Aorta (tissue), 5 donors: ENCODE data around the gene PCBP3. TPM values are rescaled to one million over a fixed set of nuclear protein-coding genes. Genes with fewer than 3 reads are reported as not detected.
A peak's percentile ranks its signal among the peaks of the same experiment; 100 is the strongest.

ENCODE experiments used
- ATAC-seq: fragments of 200-7000 bp; cut with Tn5 transposase; one replicate; pipeline ENCODE4 v1.9.1; 2022; ENCODE audit warnings: moderate library complexity; ENCODE audit not compliant: low FRiP score
- DNase-seq, 2 donors: peaks; one replicate each; pipeline ENCODE4 v3.0.0-alpha.2; 2020
- H3K27ac ChIP-seq, 2 donors: one replicate each; pipeline ENCODE4 v1.5.1; 2013; ENCODE audit warnings: low read length in 2 of 2, mild to moderate bottlenecking in 2 of 2, moderate library complexity in 2 of 2, control low read depth in 1 of 2, inconsistent platforms in 1 of 2, low read depth in 1 of 2
- H3K27me3 ChIP-seq, 2 donors: one replicate each; pipeline ENCODE4 v1.6.1; 2013; ENCODE audit warnings: control low read depth in 1 of 2, low read length in 1 of 2, mild to moderate bottlenecking in 1 of 2, moderate library complexity in 1 of 2; ENCODE audit not compliant: insufficient read depth in 2 of 2, control insufficient read depth in 1 of 2
- H3K36me3 ChIP-seq, 2 donors: one replicate each; pipeline ENCODE4 v1.6.1; 2013; ENCODE audit warnings: control low read depth in 1 of 2, low read length in 1 of 2, mild to moderate bottlenecking in 1 of 2; ENCODE audit not compliant: insufficient read depth in 2 of 2, control insufficient read depth in 1 of 2
- H3K4me1 ChIP-seq, 2 donors: one replicate each; pipeline ENCODE4 v1.6.1; 2013; ENCODE audit warnings: low read length in 2 of 2, control low read depth in 1 of 2, mild to moderate bottlenecking in 1 of 2, moderate library complexity in 1 of 2; ENCODE audit not compliant: insufficient read depth in 2 of 2, control insufficient read depth in 1 of 2
- H3K4me3 ChIP-seq, 2 donors: one replicate each; pipeline ENCODE4 v1.5.1; 2013; ENCODE audit warnings: low read length in 2 of 2, control low read depth in 1 of 2, mild to moderate bottlenecking in 1 of 2
- H3K9me3 ChIP-seq: one replicate; pipeline ENCODE4 v1.6.1; 2013; ENCODE audit warnings: mild to moderate bottlenecking, low read length; ENCODE audit not compliant: control insufficient read depth
- WGBS, 2 donors: extraction: QIAGEN DNeasy Blood & Tissue Kit; methylation state at CpG; one replicate each; pipeline ENCODE4 v1.1.7; 2013; 5-methylcytosine and 5-hydroxymethylcytosine counted together
- intact Hi-C, 2 donors: fragments of 100-400 bp; cut with DNase I; formaldehyde crosslinking; loops; one replicate each; pipeline versions ENCODE4 v1.14.2 to v1.15.0; 2022
- polyA plus RNA-seq, 2 donors: library from polyadenylated mRNA; stranded (reverse); fragments of 200-250 nt; gene quantifications; one replicate each; pipeline ENCODE4 v1.2.3, GENCODE V29; 2013
- total RNA-seq, 2 donors: library from RNA; stranded (reverse); fragmentation: NEBNext Ultra II Directional; extraction: Animal tissue kit (Norgen Biotek cat#: 25700); gene quantifications; one replicate each; pipeline ENCODE4 v1.2.1, GENCODE V29; 2021
- donor health status: healthy with polysubstance abuse.
- donor health status: Bipolar disorder and iron deficiency.
- donor health status: DM: no; HTN: no; CAD: no.
- donor health status: DM: no; HTN: no; CAD: no.
- donor health status: DM: yes; HTN: yes; CAD: no.

Gene PCBP3
- total and polyA plus RNA-seq, 4 donors: 3.6 to 15.0 (median 7.0) TPM; not detected in 1

- H3K27ac ChIP-seq: peak overlapping the region in 1 of 2 donors; percentile 37
- no peaks in the 10 kb centered on the region for H3K4me1 ChIP-seq
- peaks cover 0 to 9% of the 10 kb centered on the region in 2 donors for H3K36me3 ChIP-seq
- no peaks in the 10 kb centered on the region for H3K9me3 ChIP-seq
- DNase-seq (no peak), ATAC-seq (no peak)
- no peaks in the 10 kb centered on the region for H3K27me3 ChIP-seq
- 54 to 72% methylated on average over 3 of the region's 3 CpGs for WGBS, 2 donors
- H3K4me3 ChIP-seq: no peak overlapping the region
- intact Hi-C loops: loop anchor here in 1 of 2 donors (5.0 kb wide), 1 partner anchor 38 kb away; no protein-coding TSS in a partner anchor
Observed at GRCh38 chr21:45984584-45985095, 341.1 kb downstream of the PCBP3 start.

- ATAC-seq: no peak
- Histone ChIP-seq H3K9me3 (no peaks in the 10 kb centered on the region), H3K4me3 (no peak overlapping the region), H3K4me1 (no peaks in the 10 kb centered on the region), H3K27me3 (no peaks in the 10 kb centered on the region), H3K36me3 (peaks cover 0 to 11% of the 10 kb centered on the region in 2 donors), H3K27ac (no peak overlapping the region)
- whole genome bisulfite sequencing, 2 donors: 86% methylated on average over 37 of the region's 37 CpGs
- intact Hi-C loops: loop anchor here in 1 of 2 donors (5.0 kb wide), 1 partner anchor 37 kb away; no protein-coding TSS in a partner anchor
- peak; percentile 46 to 70 for DNase-seq
Observed at GRCh38 chr21:45985471-45986315, 342.2 kb downstream of the PCBP3 start.

- WGBS, 2 donors: 84% methylated on average over 35 to 36 of the region's 36 CpGs
- ATAC-seq (no peak), DNase-seq (peak; percentile 43 to 72)
- H3K9me3 ChIP-seq: no peaks in the 10 kb centered on the region
- no peak overlapping the region for H3K27ac ChIP-seq
- peaks cover 0 to 11% of the 10 kb centered on the region in 2 donors for H3K36me3 ChIP-seq
- no peaks in the 10 kb centered on the region for H3K4me1 ChIP-seq
- intact Hi-C loops: loop anchor here in 1 of 2 donors (5.0 kb wide), 1 partner anchor 36 kb away; no protein-coding TSS in a partner anchor
- no peaks in the 10 kb centered on the region for H3K27me3 ChIP-seq
- no peak overlapping the region for H3K4me3 ChIP-seq
Observed at GRCh38 chr21:45986316-45987051, 343.0 kb downstream of the PCBP3 start.

- ATAC-seq (no peak), DNase-seq (peak; percentile 43 to 76)
- no peaks in the 10 kb centered on the region for H3K4me1 ChIP-seq
- intact Hi-C loops: loop anchor here in 1 of 2 donors (5.0 kb wide), 1 partner anchor 35 kb away; no protein-coding TSS in a partner anchor
- H3K27me3 ChIP-seq: no peaks in the 10 kb centered on the region
- no peak overlapping the region for H3K4me3 ChIP-seq
- no peak overlapping the region for H3K27ac ChIP-seq
- no peaks in the 10 kb centered on the region for H3K9me3 ChIP-seq
- WGBS, 2 donors: 87 to 90% methylated on average over 29 of the region's 29 CpGs
- peaks cover 0 to 11% of the 10 kb centered on the region in 2 donors for H3K36me3 ChIP-seq
Observed at GRCh38 chr21:45987121-45987711, 343.7 kb downstream of the PCBP3 start.

GRCh38 chr21:45988366-45989347, 345.1 kb downstream of the PCBP3 start:
- Histone ChIP-seq H3K9me3 (no peaks in the 10 kb centered on the region), H3K4me1 (no peaks in the 10 kb centered on the region), H3K27me3 (no peaks in the 10 kb centered on the region), H3K4me3 (no peak overlapping the region), H3K27ac (no peak overlapping the region), H3K36me3 (peaks cover 0 to 11% of the 10 kb centered on the region in 2 donors)
- no peak for ATAC-seq
- peak; percentile 32 to 71 for DNase-seq
- intact Hi-C loops: loop anchor here in 1 of 2 donors (5.0 kb wide), 1 partner anchor 34 kb away; no protein-coding TSS in a partner anchor
- WGBS, 2 donors: 79 to 82% methylated on average over 36 of the region's 36 CpGs

- H3K36me3 ChIP-seq: peaks cover 0 to 7% of the 10 kb centered on the region in 2 donors
Observed at GRCh38 chr21:45989355-45990048, 346.0 kb downstream of the PCBP3 start.

GRCh38 chr21:45990049-45990711, 346.7 kb downstream of the PCBP3 start:
- intact Hi-C loops: no loop called here
- Histone ChIP-seq H3K4me3 (no peak overlapping the region), H3K27me3 (no peaks in the 10 kb centered on the region), H3K27ac (no peak overlapping the region), H3K9me3 (no peaks in the 10 kb centered on the region), H3K4me1 (no peaks in the 10 kb centered on the region), H3K36me3 (peaks cover 0 to 9% of the 10 kb centered on the region in 2 donors)
- no peak for ATAC-seq
- peak; percentile 30 to 70 for DNase-seq
- WGBS, 2 donors: 85 to 87% methylated on average over 28 to 30 of the region's 30 CpGs

More at GRCh38 chr21:45989355-45990048, 346.0 kb downstream of the PCBP3 start:
- no peaks in the 10 kb centered on the region for H3K4me1 ChIP-seq
- H3K4me3 ChIP-seq: no peak overlapping the region
- no peaks in the 10 kb centered on the region for H3K27me3 ChIP-seq
- H3K9me3 ChIP-seq: no peaks in the 10 kb centered on the region
- intact Hi-C loops: loop anchor here in 1 of 2 donors (5.0 kb wide), 1 partner anchor 33 kb away; no protein-coding TSS in a partner anchor
- 90% methylated on average over 29 to 32 of the region's 32 CpGs for WGBS, 2 donors
- H3K27ac ChIP-seq: no peak overlapping the region
- ATAC-seq (no peak), DNase-seq (peak; percentile 46 to 75)
